ENCODE data around the gene WWTR1.
A peak's percentile ranks its signal among the peaks of the same experiment; 100 is the strongest.

GRCh38 chr3:149553781-149554451 lies 103.9 kb downstream of the WWTR1 start:
- TF ChIP-seq CTCF (IDR thresholded peaks at IDR 0.05) (peak in 1 of 4 experiments; percentile 9), POLR2A (IDR thresholded peaks at IDR 0.05) (no peak)

Data from uterus (tissue), 2 donors.